Endothelial cell of umbilical vein (primary cell): ENCODE data around the gene PBXIP1. TPM values are rescaled to one million over a fixed set of nuclear protein-coding genes. Genes with fewer than 3 reads are reported as not detected.

Experiments used
- BruUV-seq: library from RNA; stranded (reverse); fragments of 400-500 nt; replicated peaks from 2 replicates; lab custom pipeline; 2021; lab: Mats Ljungman, UMichigan
- CTCF ChIA-PET: fragments of 300-600, 350-600 bp; sonication (Branson Sonifier 250); formaldehyde crosslinking; loops from one replicate; lab custom pipeline; 2021; ENCODE audit warnings: antibody characterized with exemption, inconsistent platforms; lab: Charles Lee
- POLR2A ChIA-PET: fragments of 300-600, 350-600 bp; sonication (Branson Sonifier 250); formaldehyde crosslinking; loops from one replicate; lab custom pipeline; 2021; ENCODE audit warnings: antibody characterized with exemption, inconsistent platforms; lab: Charles Lee
- DNase-seq: peaks from one replicate; pipeline ENCODE4 v3.0.0-alpha.2; 2011; ENCODE audit warnings: low read depth, low spot score
- FAIRE-seq: peaks from 2 replicates; lab custom pipeline; 2011; peaks lifted over from hg19 to GRCh38; lab: Jason Lieb, UNC
- H2AFZ ChIP-seq: 2 replicates; pipeline ENCODE4 v1.6.0; 2012; ENCODE audit warnings: low read depth, low read length, control low read depth, inconsistent platforms
- H3K27ac ChIP-seq: 2 replicates; pipeline ENCODE4 v1.5.1; 2011; ENCODE audit warnings: low read depth, mild to moderate bottlenecking, control low read depth, low read length, moderate library complexity; ENCODE audit not compliant: insufficient read depth
- H3K27me3 ChIP-seq, 2 experiments: 2 replicates each; pipeline versions ENCODE4 v1.6.0 to v1.6.1; 2011; ENCODE audit warnings: low read length in 2 of 2, mixed read lengths in 1 of 2; ENCODE audit not compliant: control insufficient read depth in 2 of 2, insufficient read depth in 2 of 2
- H3K36me3 ChIP-seq, 2 experiments: 2 replicates in 1 of 2; 3 replicates in 1 of 2; pipeline ENCODE4 v1.5.1; 2011; ENCODE audit warnings: low read length in 2 of 2, mild to moderate bottlenecking in 1 of 2, moderate library complexity in 1 of 2; ENCODE audit not compliant: control insufficient read depth in 2 of 2, insufficient read depth in 2 of 2; ENCODE audit errors: extremely low read depth in 1 of 2
- H3K4me1 ChIP-seq: 3 replicates; pipeline ENCODE4 v1.5.1; 2011; ENCODE audit warnings: mild to moderate bottlenecking, low read length; ENCODE audit not compliant: control insufficient read depth, insufficient read depth; ENCODE audit errors: extremely low read depth
- H3K4me2 ChIP-seq: 2 replicates; pipeline ENCODE4 v1.6.1; 2011; ENCODE audit warnings: low read length, control low read depth, mixed read lengths; ENCODE audit not compliant: insufficient read depth
- H3K4me3 ChIP-seq, 3 experiments: fragments of 200-600 bp in 1 of 3; sonication (generic), shearing (Covaris generic) in 1 of 3; replicated peaks in 1 of 3; 2 replicates each; pipeline ENCODE4 v1.5.1; 2011 to 2016; ENCODE audit warnings: control low read depth in 3 of 3, low read length in 3 of 3, mild to moderate bottlenecking in 2 of 3, inconsistent platforms in 1 of 3, low read depth in 1 of 3, moderate library complexity in 1 of 3; ENCODE audit not compliant: insufficient read depth in 1 of 3
- H3K79me2 ChIP-seq: 2 replicates; pipeline ENCODE4 v1.6.0; 2012; ENCODE audit warnings: low read length, inconsistent platforms; ENCODE audit not compliant: control insufficient read depth, insufficient read depth
- H3K9ac ChIP-seq: replicated peaks from 2 replicates; pipeline ENCODE3; 2011; ENCODE audit warnings: low read length, control low read depth; ENCODE audit not compliant: insufficient read depth; ENCODE audit errors: extremely low read depth
- H3K9me1 ChIP-seq: replicated peaks from 3 replicates; pipeline ENCODE4 v1.6.0; 2011; ENCODE audit warnings: mild to moderate bottlenecking, low read length; ENCODE audit not compliant: control insufficient read depth, insufficient read depth; ENCODE audit errors: extremely low read depth
- H3K9me3 ChIP-seq: replicated peaks from 2 replicates; pipeline ENCODE4 v1.5.1; 2012; ENCODE audit warnings: low read length, inconsistent platforms; ENCODE audit not compliant: control insufficient read depth, insufficient read depth
- H4K20me1 ChIP-seq: replicated peaks from 2 replicates; pipeline ENCODE3; 2011; ENCODE audit warnings: mild to moderate bottlenecking, low read length; ENCODE audit not compliant: control insufficient read depth, insufficient read depth; ENCODE audit errors: extremely low read depth
- CTCF ChIP-seq, 2 donors: IDR thresholded peaks; 1 replicate in 1 of 2; 2 replicates in 1 of 2; pipeline ENCODE4 v1.5.1; 2011; ENCODE audit warnings: low read length in 2 of 2, mild to moderate bottlenecking in 2 of 2, moderate library complexity in 2 of 2, control low read depth in 1 of 2, inconsistent platforms in 1 of 2, low read depth in 1 of 2; ENCODE audit not compliant: insufficient read depth in 1 of 2; ENCODE audit errors: extremely low read depth in 1 of 2
- EZH2 ChIP-seq: IDR thresholded peaks from 2 replicates; pipeline ENCODE4 v1.6.1; 2012; ENCODE audit warnings: borderline replicate concordance, low read depth, mild to moderate bottlenecking, moderate library complexity, low read length, inconsistent platforms; ENCODE audit not compliant: severe bottlenecking
- FOS ChIP-seq: IDR thresholded peaks from 2 replicates; pipeline ENCODE4 v1.6.1; 2011; ENCODE audit warnings: mild to moderate bottlenecking, low read length, moderate library complexity, borderline replicate concordance; ENCODE audit not compliant: insufficient read depth
- GATA2 ChIP-seq: IDR thresholded peaks from 2 replicates; pipeline ENCODE4 v1.7.0; 2011; ENCODE audit warnings: low read depth, mild to moderate bottlenecking, moderate library complexity, mixed read lengths, low read length; ENCODE audit not compliant: insufficient read length, insufficient read depth
- JUN ChIP-seq: IDR thresholded peaks from 2 replicates; pipeline ENCODE4 v1.6.1; 2011; ENCODE audit warnings: borderline replicate concordance, low read depth; ENCODE audit not compliant: insufficient read length, insufficient read depth
- MYC ChIP-seq: IDR thresholded peaks from one replicate; pipeline ENCODE4 v1.6.1; 2011; ENCODE audit warnings: mild to moderate bottlenecking, low read depth, low read length
- POLR2A ChIP-seq: IDR thresholded peaks from 2 replicates; pipeline ENCODE4 v1.6.1; 2012; ENCODE audit warnings: low read depth, mild to moderate bottlenecking, control low read depth, low read length
- POLR2AphosphoS5 ChIP-seq: IDR thresholded peaks from 2 replicates; pipeline ENCODE4 v1.6.1; 2012; ENCODE audit warnings: low read depth, mild to moderate bottlenecking, control low read depth, low read length, moderate library complexity; ENCODE audit not compliant: insufficient read depth
- dilution Hi-C: fragments of 300-500 bp; cut with MboI; formaldehyde crosslinking; loops from one replicate; pipeline ENCODE4 v1.15.0; 2019; ENCODE audit warnings: low sequenced_read_pairs; ENCODE audit not compliant: extremely low pct_ligation_motif_present
- intact Hi-C: fragments of 100-400 bp; cut with micrococcal nuclease; formaldehyde crosslinking; loops from one replicate; pipeline ENCODE4 v1.10.0; 2022
- polyA plus RNA-seq, 4 experiments: library from polyadenylated mRNA; depleted of rRNA in 3 of 4; stranded (reverse) in 3 of 4; unstranded in 1 of 4; fragments of >200 nt; gene quantifications; 2 replicates each; pipeline versions ENCODE4 v1.2.1 to v1.2.3, GENCODE V29; 2011 to 2012; ENCODE audit warnings: missing spikeins in 1 of 4
- total RNA-seq: library from RNA; stranded (reverse); gene quantifications from 2 replicates; pipeline ENCODE4 v1.2.3, GENCODE V29; 2021
- TF ChIP-seq, protein P1 (sequence below): IDR thresholded peaks from 2 replicates; pipeline ENCODE4 v1.6.1; 2011; ENCODE audit not compliant: insufficient read depth, insufficient read length

The PBXIP1 gene
- total and polyA plus RNA-seq, 2 donors (not counting 3 experiments of a cell fraction or from before 2014, with no cell fraction given) = 49.4 to 54.7 TPM

- BruUV-seq = no TSS peak
- H3K4me3 ChIP-seq = peak overlapping the region; percentile 57 to 94 (median 61)
- no peaks in the 10 kb centered on the region for H4K20me1 ChIP-seq
- H3K4me1 ChIP-seq = peaks cover 25% of the 10 kb centered on the region
- ChIA-PET CTCF (interaction anchor here (3.1 to 6.5 kb wide), 4 partner anchors 13 to 64 kb away, joined by 12 to 87 read pairs (median 47); partner anchors contain the start of genes ADAM15, CKS1B, PMVK and SHC1), POLR2A (interaction anchor here (1.0 kb wide), 1 partner anchor 29 kb away, joined by 3 read pairs; no protein-coding TSS in a partner anchor)
- H3K9ac ChIP-seq = peak overlapping the region; percentile 30
- intact Hi-C loops = loop anchor here (1.0 to 5.0 kb wide), 2 partner anchors 60 to 444 kb away; partner anchors contain the start of gene UBE2Q1
- no peaks in the 10 kb centered on the region for H3K36me3 ChIP-seq
- H3K27me3 ChIP-seq = no peaks in the 10 kb centered on the region
- no peaks in the 10 kb centered on the region for H3K9me1 ChIP-seq
- peak overlapping the region; percentile 87 for H3K4me2 ChIP-seq
- DNase-seq = peak; percentile 62
- FAIRE-seq = no peak
- peak overlapping the region; percentile 73 for H3K27ac ChIP-seq
- peaks cover 13% of the 10 kb centered on the region for H3K79me2 ChIP-seq
- TF ChIP-seq MYC (no peak), CTCF (IDR thresholded peaks at IDR 0.05; ENCODE audit: extremely low read depth in 1 of 2, insufficient read depth in 1 of 2, low read depth in 1 of 2, low read length in 2 of 2) (no peak), EZH2 (no peak), POLR2A (no peak), JUN (no peak), POLR2AphosphoS5 (no peak), FOS (no peak), GATA2 (no peak)
- TF ChIP-seq, protein P1, sequence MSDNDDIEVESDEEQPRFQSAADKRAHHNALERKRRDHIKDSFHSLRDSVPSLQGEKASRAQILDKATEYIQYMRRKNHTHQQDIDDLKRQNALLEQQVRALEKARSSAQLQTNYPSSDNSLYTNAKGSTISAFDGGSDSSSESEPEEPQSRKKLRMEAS = no peak
- H3K9me3 ChIP-seq = no peaks in the 10 kb centered on the region
- peak overlapping the region; percentile 35 for H2AFZ ChIP-seq
- dilution Hi-C loops = no loop called here
Measured at GRCh38 chr1:155001425-155001674, 45.5 kb upstream of the PBXIP1 start.
